ENCODE measurements around the gene COL2A1.
A peak's percentile ranks its signal among the peaks of the same experiment; 100 is the strongest.

Gene COL2A1

GRCh38 chr12:47997321-47997720, 7.0 kb downstream of the COL2A1 start:
- no peak overlapping the region for H3K4me3 ChIP-seq (ENCODE audit: low read length)
- no peak for DNase-seq (ENCODE audit: low read depth, low spot score)

GRCh38 chr12:47995981-47996401, 8.3 kb downstream of the COL2A1 start:
- DNase-seq (ENCODE audit: low read depth, low spot score) = no peak
- no peak overlapping the region for H3K4me3 ChIP-seq (ENCODE audit: low read length)

- DNase-seq (ENCODE audit: low read depth, low spot score) = no peak
- no peak overlapping the region for H3K4me3 ChIP-seq (ENCODE audit: low read length)
Measured at GRCh38 chr12:47993491-47993890, 10.8 kb downstream of the COL2A1 start.

- H3K4me3 ChIP-seq (ENCODE audit: low read length) = no peak overlapping the region
- DNase-seq (ENCODE audit: low read depth, low spot score) = no peak
Measured at GRCh38 chr12:47992776-47993175, 11.5 kb downstream of the COL2A1 start.

GRCh38 chr12:47991106-47992061, 12.9 kb downstream of the COL2A1 start:
- DNase-seq (ENCODE audit: low read depth, low spot score) = no peak
- H3K4me3 ChIP-seq (ENCODE audit: low read length) = no peak overlapping the region

- DNase-seq (ENCODE audit: low read depth, low spot score) = peak; percentile 94
- no peak overlapping the region for H3K4me3 ChIP-seq (ENCODE audit: low read length)
Measured at GRCh38 chr12:47990351-47991105, 13.7 kb downstream of the COL2A1 start.

- no peak overlapping the region for H3K4me3 ChIP-seq (ENCODE audit: low read length)
- no peak for DNase-seq (ENCODE audit: low read depth, low spot score)
Measured at GRCh38 chr12:47989666-47990065, 14.6 kb downstream of the COL2A1 start.

- no peak overlapping the region for H3K4me3 ChIP-seq (ENCODE audit: low read length)
- DNase-seq (ENCODE audit: low read depth, low spot score) = no peak
Measured at GRCh38 chr12:47989023-47989417, 15.3 kb downstream of the COL2A1 start.

GRCh38 chr12:47988073-47989022, 15.9 kb downstream of the COL2A1 start:
- no peak for DNase-seq (ENCODE audit: low read depth, low spot score)
- no peak overlapping the region for H3K4me3 ChIP-seq (ENCODE audit: low read length)

- no peak overlapping the region for H3K4me3 ChIP-seq (ENCODE audit: low read length)
- DNase-seq (ENCODE audit: low read depth, low spot score) = no peak
Measured at GRCh38 chr12:47987411-47988072, 16.7 kb downstream of the COL2A1 start.

- no peak overlapping the region for H3K4me3 ChIP-seq (ENCODE audit: low read length)
- no peak for DNase-seq (ENCODE audit: low read depth, low spot score)
Measured at GRCh38 chr12:47986832-47987231, 17.4 kb downstream of the COL2A1 start.

- no peak overlapping the region for H3K4me3 ChIP-seq (ENCODE audit: low read length)
- DNase-seq (ENCODE audit: low read depth, low spot score) = no peak
Measured at GRCh38 chr12:47986291-47986660, 18.0 kb downstream of the COL2A1 start.

- no peak overlapping the region for H3K4me3 ChIP-seq (ENCODE audit: low read length)
- DNase-seq (ENCODE audit: low read depth, low spot score) = no peak
Measured at GRCh38 chr12:47985596-47986290, 18.5 kb downstream of the COL2A1 start.

- no peak overlapping the region for H3K4me3 ChIP-seq (ENCODE audit: low read length)
- no peak for DNase-seq (ENCODE audit: low read depth, low spot score)
Measured at GRCh38 chr12:47984331-47984801, 19.9 kb downstream of the COL2A1 start.

GRCh38 chr12:47983541-47984115, 20.6 kb downstream of the COL2A1 start:
- H3K4me3 ChIP-seq (ENCODE audit: low read length) = no peak overlapping the region
- DNase-seq (ENCODE audit: low read depth, low spot score) = no peak

- no peak for DNase-seq (ENCODE audit: low read depth, low spot score)
- H3K4me3 ChIP-seq (ENCODE audit: low read length) = no peak overlapping the region
Measured at GRCh38 chr12:47982770-47983169, 21.5 kb downstream of the COL2A1 start.

- H3K4me3 ChIP-seq (ENCODE audit: low read length) = no peak overlapping the region
Measured at GRCh38 chr12:47982311-47982710, 22.0 kb downstream of the COL2A1 start.

More at GRCh38 chr12:47982311-47982710, 22.0 kb downstream of the COL2A1 start:
- peak; percentile 35 for DNase-seq (ENCODE audit: low read depth, low spot score)
